ENCODE measurements around the gene NPC2. TPM values are rescaled to one million over a fixed set of nuclear protein-coding genes. Genes with fewer than 3 reads are reported as not detected.

The NPC2 gene
- total and polyA plus RNA-seq, 2 donors (not counting 3 experiments of a cell fraction or from before 2014, with no cell fraction given) = 203 to 406 TPM

DNA sequence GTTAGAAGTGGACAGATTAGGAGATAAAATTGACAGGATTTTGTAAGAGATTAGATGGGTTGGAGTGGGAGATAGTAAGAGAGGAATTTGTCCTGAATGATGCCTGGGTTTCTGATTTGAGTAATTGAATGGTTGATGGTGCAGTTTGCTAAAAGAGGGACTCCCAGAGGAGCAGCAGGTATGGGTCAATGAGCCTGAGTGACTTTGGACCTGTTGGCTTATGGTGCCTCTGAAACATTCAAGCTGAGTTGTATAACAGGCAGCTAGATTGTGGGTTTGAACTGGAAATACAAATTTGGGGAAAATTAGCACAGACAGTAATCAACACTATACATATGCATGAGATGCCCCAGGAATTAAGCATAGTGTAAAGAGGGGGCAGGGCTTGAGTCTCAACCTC lies 50.3 kb downstream of the NPC2 start:
- H3K27ac ChIP-seq (ENCODE audit: insufficient read depth, low read depth, low read length) = no peak overlapping the region
- CTCF ChIA-PET = interaction anchor here (1.1 kb wide), 1 partner anchor 36 kb away, joined by 3 read pairs; no protein-coding TSS in a partner anchor
- H2AFZ ChIP-seq (ENCODE audit: low read depth, low read length) = no peak overlapping the region
- POLR2A ChIA-PET = no interaction called here
- FAIRE-seq (no peak), DNase-seq (ENCODE audit: low read depth, low spot score) (no peak)
- no peak overlapping the region for H3K4me3 ChIP-seq (replicated peaks in 1 of 3; ENCODE audit: insufficient read depth in 1 of 3, low read depth in 1 of 3, low read length in 3 of 3)
- TF ChIP-seq MAX (IDR thresholded peaks at IDR 0.05; ENCODE audit: insufficient read depth, insufficient read length) (no peak), POLR2A (IDR thresholded peaks at IDR 0.05; ENCODE audit: low read depth, low read length) (no peak)
- no peak overlapping the region for H3K9ac ChIP-seq (replicated peaks; ENCODE audit: extremely low read depth, insufficient read depth, low read length)
- H3K27me3 ChIP-seq (ENCODE audit: control insufficient read depth in 2 of 2, insufficient read depth in 2 of 2, low read length in 2 of 2) = peaks cover 16 to 17% of the 10 kb centered on the region in 2 experiments
- dilution Hi-C loops (cut with MboI; ENCODE audit: extremely low pct_ligation_motif_present, low sequenced_read_pairs) = no loop called here
- no peaks in the 10 kb centered on the region for H3K79me2 ChIP-seq (ENCODE audit: control insufficient read depth, insufficient read depth, low read length)
- no peaks in the 10 kb centered on the region for H3K9me1 ChIP-seq (replicated peaks; ENCODE audit: control insufficient read depth, extremely low read depth, insufficient read depth, low read length)
- no peak overlapping the region for H3K4me2 ChIP-seq (ENCODE audit: insufficient read depth, low read length)
- no peaks in the 10 kb centered on the region for H3K4me1 ChIP-seq (ENCODE audit: control insufficient read depth, extremely low read depth, insufficient read depth, low read length)
- no peaks in the 10 kb centered on the region for H4K20me1 ChIP-seq (replicated peaks; ENCODE audit: control insufficient read depth, extremely low read depth, insufficient read depth, low read length)
- H3K36me3 ChIP-seq (ENCODE audit: control insufficient read depth in 2 of 2, extremely low read depth in 1 of 2, insufficient read depth in 2 of 2, low read length in 2 of 2) = no peaks in the 10 kb centered on the region
- intact Hi-C loops (cut with micrococcal nuclease) = no loop called here
- H3K9me3 ChIP-seq (replicated peaks; ENCODE audit: control insufficient read depth, insufficient read depth, low read length) = no peaks in the 10 kb centered on the region
- no TSS peak for BruUV-seq (replicated peaks)

- no TSS peak for BruUV-seq (replicated peaks)
- POLR2A ChIA-PET = no interaction called here
These were observed 52.0 kb downstream of the NPC2 start for GRCh38 chr14:74441113-74441512.

More at GRCh38 chr14:74441113-74441512, 52.0 kb downstream of the NPC2 start:
- no peak overlapping the region for H3K9ac ChIP-seq (replicated peaks; ENCODE audit: extremely low read depth, insufficient read depth, low read length)
- no peaks in the 10 kb centered on the region for H3K36me3 ChIP-seq (ENCODE audit: control insufficient read depth in 2 of 2, extremely low read depth in 1 of 2, insufficient read depth in 2 of 2, low read length in 2 of 2)
- DNase-seq (ENCODE audit: low read depth, low spot score) (no peak), FAIRE-seq (no peak)
- no peak overlapping the region for H2AFZ ChIP-seq (ENCODE audit: low read depth, low read length)
- no peaks in the 10 kb centered on the region for H3K4me1 ChIP-seq (ENCODE audit: control insufficient read depth, extremely low read depth, insufficient read depth, low read length)
- CTCF ChIA-PET = no interaction called here
- TF ChIP-seq MAX (IDR thresholded peaks at IDR 0.05; ENCODE audit: insufficient read depth, insufficient read length) = no peak
- no peak for TF ChIP-seq MYC (IDR thresholded peaks at IDR 0.05; ENCODE audit: low read depth, low read length)
- no peak for TF ChIP-seq GATA2 (IDR thresholded peaks at IDR 0.05; ENCODE audit: insufficient read depth, insufficient read length, low read depth, low read length)
- no peak for TF ChIP-seq FOS (IDR thresholded peaks at IDR 0.05; ENCODE audit: borderline replicate concordance, insufficient read depth, low read length)
- TF ChIP-seq POLR2AphosphoS5 (IDR thresholded peaks at IDR 0.05; ENCODE audit: insufficient read depth, low read depth, low read length) = no peak
- TF ChIP-seq CTCF (IDR thresholded peaks at IDR 0.05; ENCODE audit: extremely low read depth in 1 of 2, insufficient read depth in 1 of 2, low read depth in 1 of 2, low read length in 2 of 2) = no peak
- no peak overlapping the region for H3K4me2 ChIP-seq (ENCODE audit: insufficient read depth, low read length)
- no peaks in the 10 kb centered on the region for H4K20me1 ChIP-seq (replicated peaks; ENCODE audit: control insufficient read depth, extremely low read depth, insufficient read depth, low read length)
- intact Hi-C loops (cut with micrococcal nuclease) (no loop called here), dilution Hi-C loops (cut with MboI; ENCODE audit: extremely low pct_ligation_motif_present, low sequenced_read_pairs) (no loop called here)
- H3K27ac ChIP-seq (ENCODE audit: insufficient read depth, low read depth, low read length) = no peak overlapping the region
- H3K79me2 ChIP-seq (ENCODE audit: control insufficient read depth, insufficient read depth, low read length) = no peaks in the 10 kb centered on the region
- no peaks in the 10 kb centered on the region for H3K9me3 ChIP-seq (replicated peaks; ENCODE audit: control insufficient read depth, insufficient read depth, low read length)
- H3K9me1 ChIP-seq (replicated peaks; ENCODE audit: control insufficient read depth, extremely low read depth, insufficient read depth, low read length) = no peaks in the 10 kb centered on the region
- no peak overlapping the region for H3K4me3 ChIP-seq (replicated peaks in 1 of 3; ENCODE audit: insufficient read depth in 1 of 3, low read depth in 1 of 3, low read length in 3 of 3)
- H3K27me3 ChIP-seq (ENCODE audit: control insufficient read depth in 2 of 2, insufficient read depth in 2 of 2, low read length in 2 of 2) = peaks cover 16 to 18% of the 10 kb centered on the region in 2 experiments
